ENCODE measurements around the gene TMEM30B.
"Not testable (repeated sequence)": the region's sequence is repeated elsewhere in the genome, so short reads cannot be mapped to it uniquely, and the experiment has no call there.

TMEM30B gene

GRCh38 chr14:61319086-61319485, 37.9 kb upstream of the TMEM30B start:
- H3K27ac ChIP-seq: no peak overlapping the region
- intact Hi-C loops (cut with DNase I; ENCODE audit: low total_unique reads): no loop called here
- no peak for DNase-seq
- no peaks in the 10 kb centered on the region for H3K9me3 ChIP-seq
- peaks cover 0 to 22% of the 10 kb centered on the region in 2 donors for H3K27me3 ChIP-seq
- H3K36me3 ChIP-seq: no peaks in the 10 kb centered on the region
- H3K4me3 ChIP-seq: no peak overlapping the region
- TF ChIP-seq CTCF (IDR thresholded peaks at IDR 0.05): no peak
- peaks cover 0 to 22% (median 12%) of the 10 kb centered on the region in 4 donors for H3K4me1 ChIP-seq

- no peak overlapping the region for H3K27ac ChIP-seq
- no peaks in the 10 kb centered on the region for H3K4me1 ChIP-seq
- H3K9me3 ChIP-seq: peaks cover 0 to 9% (median 0%) of the 10 kb centered on the region in 3 donors
- no peak for TF ChIP-seq CTCF (IDR thresholded peaks at IDR 0.05)
- H3K4me3 ChIP-seq: no peak overlapping the region
- peaks cover 0 to 3% of the 10 kb centered on the region in 2 donors for H3K27me3 ChIP-seq
- intact Hi-C loops (cut with DNase I; ENCODE audit: low total_unique reads): no loop called here
- DNase-seq: no peak
- no peaks in the 10 kb centered on the region for H3K36me3 ChIP-seq
Observed at GRCh38 chr14:61315313-61315712, 34.2 kb upstream of the TMEM30B start.

DNA sequence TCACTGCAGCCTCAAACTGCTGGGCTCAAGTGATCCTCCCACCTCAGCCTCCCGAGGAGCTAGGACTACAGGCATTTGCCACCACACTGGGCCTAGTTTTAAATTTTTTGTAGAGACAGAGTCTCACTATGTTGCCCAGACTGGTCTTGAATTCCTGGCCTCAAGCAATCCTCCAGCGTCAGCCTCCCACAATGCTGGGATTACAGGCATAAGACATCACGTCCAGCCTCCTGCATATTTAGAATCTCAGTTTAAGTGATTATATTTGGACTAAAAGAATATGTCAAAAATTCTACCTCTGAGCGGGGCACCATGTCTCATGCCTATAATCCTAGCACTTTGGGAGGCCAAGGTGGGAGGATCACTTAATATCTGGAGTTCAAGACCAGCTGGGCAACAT, 27.6 kb upstream of the TMEM30B start:
- H3K27ac ChIP-seq; H3K4me1 ChIP-seq; H3K4me3 ChIP-seq; H3K27me3 ChIP-seq; H3K36me3 ChIP-seq; intact Hi-C loops (cut with DNase I; ENCODE audit: low total_unique reads); H3K9me3 ChIP-seq; DNase-seq: not testable (repeated sequence)

- H3K4me1 ChIP-seq: no peaks in the 10 kb centered on the region
- H3K9me3 ChIP-seq: peaks cover 0 to 5% (median 2%) of the 10 kb centered on the region in 3 donors
- H3K27me3 ChIP-seq: no peaks in the 10 kb centered on the region
- no peak for TF ChIP-seq CTCF (IDR thresholded peaks at IDR 0.05)
- no peak for DNase-seq
- H3K36me3 ChIP-seq: no peaks in the 10 kb centered on the region
- intact Hi-C loops (cut with DNase I; ENCODE audit: low total_unique reads): no loop called here
- no peak overlapping the region for H3K27ac ChIP-seq
- no peak overlapping the region for H3K4me3 ChIP-seq
Observed at GRCh38 chr14:61308198-61308597, 27.1 kb upstream of the TMEM30B start.

DNA sequence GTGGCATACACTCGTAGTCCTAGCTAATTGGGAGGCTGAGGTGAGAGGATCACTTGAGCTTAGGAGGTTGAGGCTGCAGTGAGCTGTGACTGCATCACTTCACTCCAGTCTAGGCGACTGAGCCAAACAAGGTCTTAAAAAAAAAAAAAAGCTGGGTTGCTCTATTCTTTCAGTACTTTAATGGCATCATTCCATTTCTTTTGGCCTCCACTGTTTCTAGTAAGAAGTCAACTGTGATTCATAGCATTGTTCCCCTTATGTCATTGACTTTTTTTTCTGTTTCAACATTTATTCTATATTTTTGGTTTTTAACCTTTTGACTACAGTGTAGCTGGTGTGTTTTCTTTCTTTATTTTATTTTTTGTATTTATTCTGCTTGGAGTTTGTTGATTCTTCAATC, 23.6 kb upstream of the TMEM30B start:
- no peak for TF ChIP-seq CTCF (IDR thresholded peaks at IDR 0.05)
- Histone ChIP-seq H3K27ac (no peak overlapping the region), H3K36me3 (no peaks in the 10 kb centered on the region), H3K9me3 (peaks cover 0 to 8% (median 0%) of the 10 kb centered on the region in 3 donors), H3K27me3 (no peaks in the 10 kb centered on the region), H3K4me1 (no peaks in the 10 kb centered on the region), H3K4me3 (no peak overlapping the region)
- no peak for DNase-seq
- intact Hi-C loops (cut with DNase I; ENCODE audit: low total_unique reads): no loop called here

- Histone ChIP-seq H3K9me3 (peaks cover 0 to 8% (median 0%) of the 10 kb centered on the region in 3 donors), H3K4me1 (peaks cover 0 to 5% (median 0%) of the 10 kb centered on the region in 4 donors), H3K36me3 (no peaks in the 10 kb centered on the region), H3K4me3 (no peak overlapping the region), H3K27ac (no peak overlapping the region), H3K27me3 (no peaks in the 10 kb centered on the region)
- no peak for TF ChIP-seq CTCF (IDR thresholded peaks at IDR 0.05)
- no peak for DNase-seq
- intact Hi-C loops (cut with DNase I; ENCODE audit: low total_unique reads): no loop called here
Observed at GRCh38 chr14:61300754-61301153, 19.6 kb upstream of the TMEM30B start.

All from tibial artery (tissue), 4 donors.